CD4-positive, alpha-beta T cell (primary cell): ENCODE measurements around the gene KRTAP4-16. TPM values are rescaled to one million over a fixed set of nuclear protein-coding genes. Genes with fewer than 3 reads are reported as not detected.

Experiments
- ATAC-seq: fragments of 200-7000 bp; cut with Tn5 transposase; one replicate; pipeline ENCODE4 v1.10.0; 2022; ENCODE audit warnings: mild to moderate bottlenecking; ENCODE audit not compliant: poor library complexity
- CTCF ChIA-PET: fragments of 350-600 bp; sonication (Branson Sonifier 250); formaldehyde crosslinking; loops from one replicate; lab custom pipeline; 2021; ENCODE audit warnings: antibody characterized with exemption, inconsistent platforms; lab: Charles Lee
- POLR2A ChIA-PET: fragments of 350-600 bp; sonication (Branson Sonifier 250); formaldehyde crosslinking; loops from one replicate; lab custom pipeline; 2021; ENCODE audit warnings: antibody characterized with exemption, inconsistent platforms; lab: Charles Lee
- DNase-seq, 14 experiments: peaks; one replicate each; pipeline ENCODE4 v3.0.0-alpha.2; 2013 to 2020; ENCODE audit warnings: mixed read lengths in 2 of 14
- H3K27ac ChIP-seq, 2 donors: one replicate each; pipeline versions ENCODE4 v1.5.1 to v1.7.0; 2013; ENCODE audit warnings: low read length in 2 of 2, low read depth in 1 of 2, mild to moderate bottlenecking in 1 of 2
- H3K27me3 ChIP-seq, 2 experiments: 1 replicate in 1 of 2; 2 replicates in 1 of 2; pipeline versions ENCODE4 v1.6.1 to v1.7.0; 2013; ENCODE audit warnings: low read length in 2 of 2, control low read depth in 1 of 2, mild to moderate bottlenecking in 1 of 2, moderate library complexity in 1 of 2; ENCODE audit not compliant: insufficient read depth in 2 of 2, control insufficient read depth in 1 of 2
- H3K36me3 ChIP-seq: one replicate; pipeline ENCODE4 v1.6.1; 2013; ENCODE audit warnings: low read length, control low read depth; ENCODE audit not compliant: insufficient read depth
- H3K4me1 ChIP-seq: one replicate; pipeline ENCODE4 v1.6.1; 2013; ENCODE audit warnings: low read length, control low read depth; ENCODE audit not compliant: insufficient read depth
- H3K4me3 ChIP-seq: one replicate; pipeline ENCODE4 v1.5.1; 2013; ENCODE audit warnings: mild to moderate bottlenecking, low read length, moderate library complexity
- H3K9me3 ChIP-seq, 2 experiments: 1 replicate in 1 of 2; 2 replicates in 1 of 2; pipeline versions ENCODE4 v1.6.1 to v1.7.0; 2013; ENCODE audit warnings: low read length in 2 of 2, mild to moderate bottlenecking in 2 of 2, control low read depth in 1 of 2, moderate library complexity in 1 of 2; ENCODE audit not compliant: control insufficient read depth in 1 of 2, insufficient read depth in 1 of 2
- H3K27ac Mint-ChIP-seq: one replicate; pipeline ENCODE4 v1.8.0; 2020; ENCODE audit warnings: mixed read lengths
- H3K27me3 Mint-ChIP-seq: one replicate; pipeline ENCODE4 v1.8.0; 2021; ENCODE audit warnings: mixed read lengths
- H3K36me3 Mint-ChIP-seq: one replicate; pipeline ENCODE4 v1.8.0; 2021; ENCODE audit warnings: low read depth, mixed read lengths
- H3K4me1 Mint-ChIP-seq: one replicate; pipeline ENCODE4 v1.8.0; 2021; ENCODE audit warnings: low read depth, mixed read lengths
- H3K4me3 Mint-ChIP-seq: one replicate; pipeline ENCODE4 v1.8.0; 2020; ENCODE audit warnings: mild to moderate bottlenecking, mixed read lengths
- H3K9me3 Mint-ChIP-seq: one replicate; pipeline ENCODE4 v1.8.0; 2020; ENCODE audit warnings: mixed read lengths
- CTCF ChIP-seq: fragments of 200-600 bp; IDR thresholded peaks from one replicate; pipeline ENCODE4 v1.8.0; 2022; ENCODE audit warnings: antibody characterized with exemption, mild to moderate bottlenecking
- intact Hi-C, 2 experiments: fragments of 100-400 bp; cut with DNase I in 1 of 2; cut with micrococcal nuclease in 1 of 2; formaldehyde crosslinking; loops; one replicate each; pipeline versions ENCODE4 v1.15.1 to v1.9.0; 2023 to 2025; cut with DNase I, micrococcal nuclease
- polyA plus RNA-seq, 2 donors: library from polyadenylated mRNA; unstranded; fragments of 120-200 nt; gene quantifications; one replicate each; pipeline ENCODE4 v1.2.1, GENCODE V29; 2013
- total RNA-seq, 174 experiments: library from RNA in 2 of 174; stranded (reverse) in 2 of 174; gene quantifications; one replicate each; pipeline ENCODE4 v1.2.3 and lab custom pipeline; 2021 to 2026

Gene KRTAP4-16
- total RNA-seq: not detected
- polyA plus RNA-seq (2013, experiment 1 of 2): not detected
- not detected for polyA plus RNA-seq (2013, experiment 2 of 2)
- total RNA-seq (lab: John Stamatoyannopoulos, UW): 0 reads per million in 172 experiments

- Mint-ChIP-seq H3K36me3 (no peaks in the 10 kb centered on the region), H3K27ac (no peak within 1 kb of the TSS), H3K27me3 (peaks cover 11% of the 10 kb centered on the region), H3K4me3 (no peak within 1 kb of the TSS), H3K9me3 (no peaks in the 10 kb centered on the region), H3K4me1 (peaks cover 17% of the 10 kb centered on the region)
- no peak within 1 kb of the TSS for H3K4me3 ChIP-seq
- POLR2A ChIA-PET: no interaction called here
- no peaks in the 10 kb centered on the region for H3K36me3 ChIP-seq
- DNase-seq (no peak), ATAC-seq (no peak)
- H3K27ac ChIP-seq: no peak within 1 kb of the TSS
- TF ChIP-seq CTCF: no peak
- H3K4me1 ChIP-seq: peaks cover 3% of the 10 kb centered on the region
- intact Hi-C loops: loop anchor here in 1 of 2 experiments (5.0 kb wide), 1 partner anchor 221 kb away; no protein-coding TSS in a partner anchor
- peaks cover 0 to 2% of the 10 kb centered on the region in 2 experiments for H3K27me3 ChIP-seq
- no peaks in the 10 kb centered on the region for H3K9me3 ChIP-seq
- CTCF ChIA-PET: no interaction called here
Observed at GRCh38 chr17:41101586-41102259, at the start of gene KRTAP4-16. TSS of gene KRTAP4-16 (minus strand) at chr17:41102209. CDS start at chr17:41102209, 0 bp downstream.

- no peak overlapping the region for H3K4me3 ChIP-seq
- no peak for TF ChIP-seq CTCF
- ATAC-seq (no peak), DNase-seq (no peak)
- intact Hi-C loops: no loop called here
- H3K27ac ChIP-seq: no peak overlapping the region
- H3K9me3 ChIP-seq: no peaks in the 10 kb centered on the region
- no peaks in the 10 kb centered on the region for H3K36me3 ChIP-seq
- no peaks in the 10 kb centered on the region for H3K4me1 ChIP-seq
- Mint-ChIP-seq H3K4me3 (no peak overlapping the region), H3K4me1 (peaks cover 4% of the 10 kb centered on the region), H3K27ac (no peak overlapping the region), H3K27me3 (peaks cover 18% of the 10 kb centered on the region), H3K9me3 (no peaks in the 10 kb centered on the region), H3K36me3 (no peaks in the 10 kb centered on the region)
- ChIA-PET CTCF (no interaction called here), POLR2A (interaction anchor here (0.7 kb wide), 1 partner anchor 27 kb away, joined by 3 read pairs; the partner anchor contains the start of gene KRTAP4-12)
- no peaks in the 10 kb centered on the region for H3K27me3 ChIP-seq
Observed at GRCh38 chr17:41151525-41151924, 49.5 kb upstream of the KRTAP4-16 start.

GRCh38 chr17:41150026-41150425, 48.0 kb upstream of the KRTAP4-16 start:
- Histone ChIP-seq H3K4me3 (no peak overlapping the region), H3K4me1 (no peaks in the 10 kb centered on the region), H3K27me3 (no peaks in the 10 kb centered on the region), H3K36me3 (no peaks in the 10 kb centered on the region), H3K9me3 (no peaks in the 10 kb centered on the region), H3K27ac (no peak overlapping the region)
- Mint-ChIP-seq H3K4me1 (peaks cover 4% of the 10 kb centered on the region), H3K4me3 (no peak overlapping the region), H3K36me3 (no peaks in the 10 kb centered on the region), H3K9me3 (no peaks in the 10 kb centered on the region), H3K27ac (no peak overlapping the region), H3K27me3 (peaks cover 13% of the 10 kb centered on the region)
- no peak for DNase-seq
- CTCF ChIA-PET: no interaction called here
- no peak for TF ChIP-seq CTCF
- intact Hi-C loops: no loop called here
- ATAC-seq: no peak
- POLR2A ChIA-PET: no interaction called here
